ENCODE measurements around the gene ZFAND3.

GRCh38 chr6:38178584-38178886 lies 359.0 kb downstream of the ZFAND3 start:
- TF ChIP-seq CTCF (IDR thresholded peaks at IDR 0.05) (no peak), POLR2AphosphoS5 (IDR thresholded peaks at IDR 0.05) (no peak)
